ENCODE data around the gene USP20.

The USP20 gene

GRCh38 chr9:129858167-129858962 lies 23.1 kb downstream of the USP20 start:
- DNase-seq: no peak

GRCh38 chr9:129860653-129861446 lies 25.6 kb downstream of the USP20 start:
- no peak for DNase-seq

GRCh38 chr9:129861447-129861827 lies 26.2 kb downstream of the USP20 start:
- no peak for DNase-seq

DNA sequence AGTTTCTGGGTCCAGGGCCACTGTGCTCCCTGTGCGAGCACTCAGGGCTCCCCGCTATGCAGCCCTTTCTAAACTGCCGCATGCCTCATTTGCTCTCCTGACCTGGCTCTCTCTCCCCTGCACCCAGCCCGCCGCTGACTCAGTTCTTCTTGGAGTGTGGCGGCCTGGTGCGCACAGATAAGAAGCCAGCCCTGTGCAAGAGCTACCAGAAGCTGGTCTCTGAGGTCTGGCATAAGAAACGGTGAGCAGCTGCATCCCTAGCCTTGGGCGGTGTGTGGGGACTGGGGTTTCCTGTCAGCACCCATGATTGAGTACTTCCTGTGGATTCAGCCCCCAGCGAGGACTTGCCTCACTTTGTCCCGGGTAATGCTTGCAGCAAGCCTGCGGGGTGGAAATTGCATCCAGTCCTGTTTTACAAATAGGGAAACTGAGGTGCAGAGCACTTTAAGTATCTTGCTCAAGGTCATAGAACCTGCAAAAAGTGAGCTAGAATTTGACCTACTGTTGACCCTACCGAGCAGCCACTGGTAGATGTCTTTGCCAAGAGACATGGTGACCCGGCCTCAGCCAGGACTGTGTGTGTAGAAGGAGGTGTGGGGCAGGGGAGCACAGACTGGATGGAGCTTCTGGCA lies 27.9 kb downstream of the USP20 start:
- DNase-seq: peak; percentile 75

GRCh38 chr9:129864991-129865647 lies 29.9 kb downstream of the USP20 start:
- no peak for DNase-seq

DNA sequence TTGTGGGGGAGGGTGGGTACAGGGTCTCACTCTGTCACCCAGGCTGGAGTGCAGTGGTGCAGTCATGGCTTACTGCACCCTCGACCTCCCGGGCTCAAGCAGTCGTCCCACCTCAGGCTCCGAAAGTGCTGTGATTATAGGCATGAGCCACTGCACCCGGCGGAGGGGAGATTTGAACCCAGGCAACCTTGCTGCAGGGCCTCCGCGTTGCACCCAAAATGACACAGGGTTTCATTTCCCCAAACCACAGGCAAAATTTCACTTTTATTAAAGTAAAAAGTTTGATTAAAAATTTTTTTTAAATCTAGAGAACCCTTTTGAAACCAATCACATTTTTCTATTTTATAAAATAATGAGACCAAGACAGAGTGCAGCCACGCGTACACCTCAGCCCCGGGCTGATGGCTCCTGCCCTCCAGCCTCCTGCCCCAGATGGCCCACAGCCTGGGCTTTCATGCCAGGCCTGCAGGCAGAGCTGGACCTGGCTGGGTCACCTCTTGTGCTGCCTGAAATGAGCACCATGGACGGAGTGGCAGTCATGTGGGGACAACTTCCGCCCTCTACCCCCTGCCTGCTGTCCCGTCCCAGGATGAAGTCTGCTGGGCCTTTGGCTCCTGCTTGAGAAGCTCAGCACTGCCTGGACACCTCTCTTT lies 30.5 kb downstream of the USP20 start:
- DNase-seq: no peak

- DNase-seq: peak; percentile 45
Measured at GRCh38 chr9:129866394-129867135, 31.3 kb downstream of the USP20 start.

DNA sequence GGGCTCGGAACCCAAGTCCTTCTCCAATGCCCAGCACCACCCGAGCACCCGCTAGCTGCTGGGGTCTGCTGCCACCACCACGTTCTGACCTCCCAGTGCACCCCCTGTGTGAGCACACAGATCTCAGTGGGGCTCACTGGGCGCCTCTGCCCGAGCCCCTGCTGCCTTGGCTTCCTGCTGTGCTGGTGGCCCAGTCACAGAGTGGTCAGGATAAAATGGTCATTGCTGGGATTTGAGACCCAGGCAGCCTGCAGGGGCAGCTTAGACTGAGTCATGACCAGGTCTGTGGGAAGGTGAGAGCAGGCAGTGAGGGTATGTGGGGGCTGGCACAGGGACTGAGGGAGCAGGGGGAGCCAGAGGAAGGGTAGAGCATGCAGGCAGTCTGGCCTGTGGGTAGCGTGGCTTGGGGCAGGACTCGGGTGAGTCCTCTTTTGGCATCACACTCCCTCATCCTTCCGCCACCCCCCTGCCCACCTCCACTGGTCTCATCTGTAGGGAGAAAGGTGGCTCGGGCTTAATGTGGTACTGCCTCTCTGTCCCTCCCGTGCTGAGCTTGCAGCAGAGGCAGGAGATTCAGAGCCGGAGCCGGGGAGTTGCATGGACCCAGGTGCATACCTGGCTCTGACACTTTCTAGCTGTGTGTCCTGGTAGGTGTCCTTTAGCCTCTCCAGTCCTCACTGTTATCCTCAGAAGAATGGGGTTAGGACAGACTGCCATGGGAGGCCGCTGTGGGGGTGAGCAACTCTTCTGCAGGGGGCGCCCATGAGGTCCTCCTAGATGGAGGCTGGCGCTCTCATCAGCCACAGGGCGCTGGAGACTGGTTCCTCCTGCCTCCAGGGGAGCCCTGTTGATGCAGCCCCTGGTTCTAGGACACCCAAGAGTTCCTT lies 32.1 kb downstream of the USP20 start:
- DNase-seq: no peak

GRCh38 chr9:129868023-129868871 lies 33.0 kb downstream of the USP20 start:
- DNase-seq: no peak

GRCh38 chr9:129868872-129869486 lies 33.7 kb downstream of the USP20 start:
- DNase-seq: peak; percentile 93

DNA sequence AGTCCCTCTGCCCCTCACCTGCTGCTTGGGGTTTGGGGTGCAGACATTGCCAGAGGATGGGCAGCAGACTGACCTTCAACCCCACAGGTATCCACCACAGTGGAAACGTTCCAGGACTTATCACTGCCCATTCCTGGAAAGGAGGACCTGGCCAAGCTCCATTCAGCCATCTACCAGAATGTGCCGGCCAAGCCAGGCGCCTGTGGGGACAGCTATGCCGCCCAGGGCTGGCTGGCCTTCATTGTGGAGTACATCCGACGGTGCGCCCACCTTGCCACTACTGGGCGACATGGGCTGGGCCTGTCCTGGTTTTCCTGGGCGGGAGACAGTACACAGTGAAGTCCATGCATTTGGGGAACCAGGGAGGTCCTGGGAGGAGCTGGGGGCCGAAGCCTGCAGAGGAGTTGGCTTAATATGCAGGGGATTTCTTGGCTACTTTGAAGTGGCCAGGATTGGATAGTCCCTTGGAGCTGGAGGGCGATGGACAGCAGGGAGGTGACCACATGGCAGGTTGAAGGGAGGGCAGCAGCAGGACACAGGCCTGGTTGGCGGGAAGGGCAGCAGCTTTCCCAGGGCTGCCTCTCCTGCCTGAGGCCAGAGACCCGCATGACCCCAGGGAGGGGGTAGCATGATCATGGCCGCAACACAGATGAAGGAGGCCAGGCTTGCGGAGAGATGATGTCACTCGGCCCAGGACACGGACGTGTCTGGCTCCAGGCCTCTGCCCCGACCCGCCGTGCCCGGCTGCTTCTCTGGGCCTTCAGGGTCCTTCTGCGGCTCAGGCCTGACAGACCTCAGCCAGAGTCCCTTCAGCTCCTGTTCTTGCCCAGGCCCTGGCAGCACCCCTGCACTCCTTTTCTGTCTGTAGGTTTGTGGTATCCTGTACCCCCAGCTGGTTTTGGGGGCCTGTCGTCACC lies 34.6 kb downstream of the USP20 start:
- no peak for DNase-seq

DNA sequence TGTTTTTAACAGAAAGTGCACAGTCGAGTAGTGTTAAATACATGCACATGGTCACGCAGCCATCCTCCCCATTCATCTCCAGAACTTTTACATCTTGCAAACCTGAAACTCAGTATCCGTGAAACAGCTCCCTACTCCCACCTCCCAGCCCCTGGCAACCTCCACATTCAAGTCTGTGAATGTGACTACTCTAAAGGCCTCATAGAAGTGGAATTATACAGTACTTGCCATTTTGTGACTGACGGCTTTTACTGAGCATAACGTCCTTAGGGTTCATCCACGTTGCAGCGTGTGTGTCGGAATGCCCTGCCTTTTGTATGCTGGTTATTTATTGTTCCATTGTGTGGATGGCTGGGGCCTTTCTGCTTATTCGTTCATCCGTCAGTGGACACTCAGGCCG lies 35.8 kb downstream of the USP20 start:
- DNase-seq: no peak

DNA sequence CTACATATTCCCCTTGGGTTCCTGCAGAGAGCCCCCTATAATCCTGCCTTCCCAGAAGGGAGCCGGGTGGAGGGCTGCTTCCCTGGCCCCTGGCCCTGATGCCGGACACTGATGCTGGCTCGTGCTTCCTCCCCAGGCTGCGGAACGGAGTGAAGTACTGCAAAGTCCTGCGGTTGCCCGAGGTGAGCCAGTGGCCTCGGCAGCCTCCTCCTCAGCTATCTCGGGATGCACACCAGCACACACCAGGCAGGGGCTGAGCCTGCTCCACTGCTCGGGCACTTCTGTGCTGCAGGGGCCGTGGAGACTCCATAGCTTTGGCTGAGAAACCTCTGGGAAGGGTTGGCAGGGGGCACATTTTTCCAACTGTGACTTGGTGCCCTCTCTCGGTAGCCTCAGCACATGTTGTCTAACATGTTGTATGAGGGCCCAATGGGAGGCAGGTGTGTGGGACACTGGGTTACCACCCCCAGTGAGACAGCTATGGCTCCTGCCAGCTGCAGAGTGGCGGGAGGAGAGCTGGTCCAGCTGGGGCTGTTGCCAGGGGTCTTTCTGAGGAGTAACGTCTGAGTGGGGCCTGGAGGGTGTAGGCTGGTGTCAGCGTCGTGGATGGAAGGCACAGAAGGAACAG lies 38.4 kb downstream of the USP20 start:
- no peak for DNase-seq

DNA sequence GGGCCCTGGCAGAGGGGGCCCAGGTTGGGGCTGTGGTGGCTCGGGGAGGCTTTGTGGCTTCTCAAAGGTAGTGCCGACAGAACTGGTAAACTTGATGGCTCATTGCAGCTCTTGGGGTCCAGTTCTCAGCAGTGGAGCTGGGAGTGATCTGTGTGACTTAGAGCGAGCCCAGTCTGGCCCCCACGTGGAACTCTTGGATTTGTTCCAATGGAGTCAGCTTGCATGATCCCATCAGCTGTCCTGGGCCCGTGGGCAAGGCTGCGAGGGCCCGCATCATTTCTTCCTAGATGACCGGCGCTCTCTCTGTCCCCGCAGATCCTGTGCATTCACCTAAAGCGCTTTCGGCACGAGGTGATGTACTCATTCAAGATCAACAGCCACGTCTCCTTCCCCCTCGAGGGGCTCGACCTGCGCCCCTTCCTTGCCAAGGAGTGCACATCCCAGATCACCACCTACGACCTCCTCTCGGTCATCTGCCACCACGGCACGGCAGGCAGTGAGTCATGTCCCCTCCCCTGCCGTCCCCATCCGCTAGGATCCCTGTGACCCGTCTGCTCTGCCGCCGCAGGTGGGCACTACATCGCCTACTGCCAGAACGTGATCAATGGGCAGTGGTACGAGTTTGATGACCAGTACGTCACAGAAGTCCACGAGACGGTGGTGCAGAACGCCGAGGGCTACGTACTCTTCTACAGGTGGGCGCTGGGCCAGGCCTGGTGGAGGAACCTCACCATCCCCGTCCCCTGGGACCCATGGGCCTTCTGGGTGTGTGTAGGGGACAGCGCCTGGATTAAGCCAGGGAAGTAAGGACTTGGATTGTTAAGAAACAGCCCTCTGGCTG lies 39.2 kb downstream of the USP20 start:
- no peak for DNase-seq

DNA sequence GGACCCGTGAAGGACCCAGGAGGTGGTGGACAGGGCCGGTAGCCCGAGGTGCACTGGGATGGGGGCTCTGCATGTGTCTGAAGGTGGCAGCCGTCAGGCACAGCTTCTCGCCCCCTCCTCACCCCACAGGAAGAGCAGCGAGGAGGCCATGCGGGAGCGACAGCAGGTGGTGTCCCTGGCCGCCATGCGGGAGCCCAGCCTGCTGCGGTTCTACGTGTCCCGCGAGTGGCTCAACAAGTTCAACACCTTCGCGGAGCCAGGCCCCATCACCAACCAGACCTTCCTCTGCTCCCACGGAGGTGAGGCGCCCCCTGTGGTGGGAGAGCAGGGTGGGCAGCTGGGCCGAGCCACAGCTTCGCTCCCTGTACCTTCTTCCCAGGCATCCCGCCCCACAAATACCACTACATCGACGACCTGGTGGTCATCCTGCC lies 39.9 kb downstream of the USP20 start:
- no peak for DNase-seq

GRCh38 chr9:129875687-129876395 lies 40.6 kb downstream of the USP20 start:
- DNase-seq: no peak
